Measurements from ENCODE around the gene ANKRD16.
"Not testable (repeated sequence)": the region's sequence is repeated elsewhere in the genome, so short reads cannot be mapped to it uniquely, and the experiment has no call there.

ANKRD16 gene

GRCh38 chr10:5835446-5836095 lies 54.1 kb downstream of the ANKRD16 start:
- DNase-seq (ENCODE audit: low read depth): no peak

GRCh38 chr10:5833814-5834213 lies 55.9 kb downstream of the ANKRD16 start:
- no peak for DNase-seq (ENCODE audit: low read depth)

- no peak for DNase-seq (ENCODE audit: low read depth)
Observed at GRCh38 chr10:5832946-5833345, 56.7 kb downstream of the ANKRD16 start.

- no peak for DNase-seq (ENCODE audit: low read depth)
Observed at GRCh38 chr10:5831446-5831782, 58.3 kb downstream of the ANKRD16 start.

- DNase-seq (ENCODE audit: low read depth): no peak
Observed at GRCh38 chr10:5830629-5831445, 58.9 kb downstream of the ANKRD16 start.

- no peak for DNase-seq (ENCODE audit: low read depth)
Observed at GRCh38 chr10:5829267-5829666, 60.4 kb downstream of the ANKRD16 start.

- DNase-seq (ENCODE audit: low read depth): no peak
Observed at GRCh38 chr10:5828725-5829124, 61.0 kb downstream of the ANKRD16 start.

GRCh38 chr10:5827841-5828240 lies 61.9 kb downstream of the ANKRD16 start:
- no peak for DNase-seq (ENCODE audit: low read depth)

GRCh38 chr10:5826511-5826910 lies 63.2 kb downstream of the ANKRD16 start:
- not testable (repeated sequence) for DNase-seq (ENCODE audit: low read depth)

- DNase-seq (ENCODE audit: low read depth): no peak
Observed at GRCh38 chr10:5818894-5819293, 70.8 kb downstream of the ANKRD16 start.

GRCh38 chr10:5818048-5818331 lies 71.7 kb downstream of the ANKRD16 start:
- DNase-seq (ENCODE audit: low read depth): no peak

GRCh38 chr10:5817322-5818047 lies 72.2 kb downstream of the ANKRD16 start:
- DNase-seq (ENCODE audit: low read depth): no peak

GRCh38 chr10:5816170-5816569 lies 73.5 kb downstream of the ANKRD16 start:
- no peak for DNase-seq (ENCODE audit: low read depth)

- no peak for DNase-seq (ENCODE audit: low read depth)
Observed at GRCh38 chr10:5814110-5815107, 75.3 kb downstream of the ANKRD16 start.

- peak; percentile 86 for DNase-seq (ENCODE audit: low read depth)
Observed at GRCh38 chr10:5813341-5814109, 76.2 kb downstream of the ANKRD16 start, which contains the start of gene GDI2. Gene GDI2 (minus strand): TSS chr10:5813434. CDS start chr10:5813258, 176 bp downstream.

GRCh38 chr10:5813091-5813340 lies 76.7 kb downstream of the ANKRD16 start:
- DNase-seq (ENCODE audit: low read depth): no peak

GRCh38 chr10:5812283-5813090 lies 77.2 kb downstream of the ANKRD16 start:
- no peak for DNase-seq (ENCODE audit: low read depth)

Measured in CMK (cell line).